Measurements from ENCODE around the gene RAI2.

GRCh38 chrX:17876135-17876534 lies 15.0 kb upstream of the RAI2 start:
- TF ChIP-seq GATA3 (IDR thresholded peaks at IDR 0.05; ENCODE audit: low read depth, low read length) (no peak), GATA2 (IDR thresholded peaks at IDR 0.05; ENCODE audit: low read depth, low read length) (no peak)
